Esophagus (tissue), 2 donors: ENCODE data around the gene ME1. TPM values are rescaled to one million over a fixed set of nuclear protein-coding genes. Genes with fewer than 3 reads are reported as not detected.
"Not testable (repeated sequence)": the region's sequence is repeated elsewhere in the genome, so short reads cannot be mapped to it uniquely, and the experiment has no call there.

ENCODE experiments used
- H3K27ac ChIP-seq, 2 donors: one replicate each; pipeline ENCODE4 v1.5.1; 2013; ENCODE audit warnings: low read depth in 2 of 2, mild to moderate bottlenecking in 2 of 2, inconsistent platforms in 1 of 2, low read length in 1 of 2, moderate library complexity in 1 of 2
- H3K27me3 ChIP-seq, 2 donors: one replicate each; pipeline ENCODE4 v1.6.1; 2013; ENCODE audit warnings: low read length in 2 of 2, control low read depth in 1 of 2, mild to moderate bottlenecking in 1 of 2; ENCODE audit not compliant: insufficient read depth in 2 of 2, control insufficient read depth in 1 of 2
- H3K36me3 ChIP-seq, 2 donors: one replicate each; pipeline ENCODE4 v1.6.1; 2013; ENCODE audit warnings: low read length in 1 of 2; ENCODE audit not compliant: control insufficient read depth in 2 of 2, insufficient read depth in 2 of 2
- H3K4me1 ChIP-seq, 2 donors: one replicate each; pipeline ENCODE4 v1.6.1; 2013; ENCODE audit warnings: low read length in 1 of 2; ENCODE audit not compliant: control insufficient read depth in 2 of 2, insufficient read depth in 2 of 2
- H3K4me3 ChIP-seq, 2 donors: one replicate each; pipeline ENCODE4 v1.5.1; 2013; ENCODE audit warnings: low read length in 2 of 2, mild to moderate bottlenecking in 2 of 2, low read depth in 1 of 2, moderate library complexity in 1 of 2
- H3K9me3 ChIP-seq, 2 donors: one replicate each; pipeline ENCODE4 v1.6.1; 2013; ENCODE audit warnings: mild to moderate bottlenecking in 2 of 2, low read depth in 1 of 2, low read length in 1 of 2, moderate library complexity in 1 of 2; ENCODE audit not compliant: control insufficient read depth in 2 of 2, insufficient read depth in 1 of 2
- WGBS, 2 donors: extraction: QIAGEN DNeasy Blood & Tissue Kit; methylation state at CpG; one replicate each; pipeline ENCODE4 v1.1.7; 2013; 5-methylcytosine and 5-hydroxymethylcytosine counted together
- polyA plus RNA-seq, 2 donors: library from polyadenylated mRNA; stranded (reverse); fragments of 200-250 nt; gene quantifications; one replicate each; pipeline ENCODE4 v1.2.3, GENCODE V29; 2013
- donor health status: healthy with polysubstance abuse.
- donor health status: Bipolar disorder and iron deficiency.

ME1 gene
- polyA plus RNA-seq, 2 donors = 17.4 to 19.2 TPM

DNA sequence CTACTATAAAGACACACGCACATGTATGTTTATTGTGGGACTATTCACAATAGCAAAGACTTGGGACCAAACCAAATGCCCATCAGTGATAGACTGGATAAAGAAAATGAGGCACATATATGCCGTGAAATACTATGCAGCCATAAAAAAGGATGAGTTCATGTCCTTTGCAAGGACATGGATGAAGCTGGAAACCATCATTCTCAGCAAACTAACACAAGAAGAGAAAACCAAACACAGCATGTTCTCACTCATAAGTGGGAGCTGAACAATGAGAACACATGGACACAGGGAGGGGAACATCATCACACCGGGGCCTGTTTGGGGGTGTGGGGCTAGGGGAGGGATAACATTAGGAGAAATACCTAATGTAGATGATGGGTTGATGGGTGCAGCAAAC is 174.1 kb downstream of the ME1 start:
- whole genome bisulfite sequencing, 2 donors = 95 to 97% methylated on average over 3 of the region's 3 CpGs
- H3K36me3 ChIP-seq, H3K4me3 ChIP-seq: not testable (repeated sequence)

DNA sequence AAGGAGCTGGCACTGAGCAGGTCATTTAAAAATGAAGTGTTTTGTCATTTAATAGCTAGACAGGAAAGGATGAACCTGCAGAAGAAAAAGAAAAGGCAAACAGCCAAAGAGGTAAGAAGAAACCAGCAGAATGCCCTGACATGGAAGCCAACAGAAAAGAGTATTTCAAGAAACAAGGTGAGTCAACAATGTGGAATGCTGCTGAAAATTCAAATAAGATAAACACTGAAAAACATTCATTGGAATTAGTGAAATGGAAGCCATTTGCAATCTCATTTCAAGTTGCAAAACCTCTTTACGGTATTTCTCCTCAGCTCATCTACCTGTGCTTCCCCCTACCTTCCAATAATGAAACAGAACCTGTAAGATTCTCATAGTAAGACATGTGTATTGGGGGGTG is 178.1 kb downstream of the ME1 start:
- no peak overlapping the region for H3K27ac ChIP-seq
- no peaks in the 10 kb centered on the region for H3K4me1 ChIP-seq
- H3K4me3 ChIP-seq = no peak overlapping the region
- no peaks in the 10 kb centered on the region for H3K9me3 ChIP-seq
- WGBS, 2 donors = 88 to 97% methylated on average over 1 of the region's 1 CpG
- H3K36me3 ChIP-seq = peaks cover 0 to 2% of the 10 kb centered on the region in 2 donors
- H3K27me3 ChIP-seq = no peaks in the 10 kb centered on the region

More for the DNA sequence above, 174.1 kb downstream of the ME1 start:
- not testable (repeated sequence) for H3K27me3 ChIP-seq, H3K9me3 ChIP-seq, H3K27ac ChIP-seq, H3K4me1 ChIP-seq

DNA sequence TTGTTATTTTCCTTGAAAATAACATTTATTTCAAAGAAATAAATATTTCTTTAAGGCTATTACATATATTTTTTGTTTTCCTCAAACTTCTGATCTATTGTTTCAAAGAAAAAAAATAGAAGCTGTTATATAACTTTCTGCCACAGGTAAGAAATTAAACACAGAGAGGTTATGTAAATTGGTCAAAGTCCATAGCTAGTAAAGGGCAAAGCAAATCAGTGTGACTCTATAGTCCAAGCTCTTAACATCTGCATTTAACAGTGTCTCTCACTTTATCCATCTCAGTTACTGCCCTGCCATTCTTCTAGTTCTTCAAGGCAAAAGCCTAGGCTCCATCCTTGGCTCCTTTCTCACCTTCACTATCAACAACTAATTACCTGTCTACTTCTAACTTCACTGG is 180.6 kb downstream of the ME1 start:
- Histone ChIP-seq H3K27me3 (no peaks in the 10 kb centered on the region), H3K4me1 (no peaks in the 10 kb centered on the region), H3K9me3 (no peaks in the 10 kb centered on the region), H3K27ac (no peak overlapping the region), H3K4me3 (no peak overlapping the region), H3K36me3 (peaks cover 0 to 2% of the 10 kb centered on the region in 2 donors)

DNA sequence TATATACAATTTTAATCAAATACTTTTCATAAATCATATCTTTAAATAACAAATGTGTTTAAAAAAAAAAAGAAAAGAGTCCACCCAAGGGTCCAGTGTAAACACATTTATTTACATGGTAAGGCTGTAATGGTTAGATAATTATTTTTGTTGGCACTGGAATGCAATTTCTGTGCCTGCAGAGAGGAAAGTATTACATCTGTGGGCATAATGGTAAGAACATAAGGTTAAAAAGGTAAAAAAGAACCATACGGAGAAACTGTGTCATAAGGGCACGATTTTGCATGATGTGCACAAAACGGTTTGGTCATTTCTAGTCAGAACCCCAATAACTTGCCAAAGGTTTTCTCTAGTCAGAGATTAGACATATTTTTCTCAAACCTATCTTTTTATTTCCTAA is 183.4 kb downstream of the ME1 start:
- WGBS, 2 donors = 76 to 78% methylated on average over 3 of the region's 3 CpGs
- H3K4me1 ChIP-seq = no peaks in the 10 kb centered on the region

DNA sequence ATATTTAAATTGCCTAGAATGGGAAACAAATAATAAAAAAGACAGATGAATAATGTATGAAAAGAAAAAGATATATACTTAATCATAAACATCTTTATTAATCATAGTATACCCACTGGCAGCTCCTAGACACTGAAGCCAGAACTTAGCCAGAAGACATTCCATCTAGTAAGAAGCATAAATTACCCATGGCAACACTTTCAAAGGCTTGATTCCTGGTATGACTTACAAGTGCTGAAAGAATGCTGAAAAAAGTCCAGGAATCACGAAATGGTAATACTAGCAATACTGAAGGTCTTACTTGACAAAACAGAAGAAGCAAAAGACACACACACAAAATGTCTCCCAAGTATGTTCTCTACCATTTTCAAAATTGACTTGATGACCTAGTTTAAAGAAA is 199.7 kb downstream of the ME1 start:
- Histone ChIP-seq H3K36me3 (peaks cover 0 to 4% of the 10 kb centered on the region in 2 donors), H3K27me3 (no peaks in the 10 kb centered on the region), H3K4me3 (no peak overlapping the region), H3K4me1 (no peaks in the 10 kb centered on the region), H3K27ac (no peak overlapping the region), H3K9me3 (no peaks in the 10 kb centered on the region)
- WGBS, 2 donors = 34 to 53% methylated on average over 1 of the region's 1 CpG

More for the DNA sequence above, 183.4 kb downstream of the ME1 start:
- Histone ChIP-seq H3K9me3 (no peaks in the 10 kb centered on the region), H3K36me3 (peaks cover 0 to 2% of the 10 kb centered on the region in 2 donors), H3K27ac (no peak overlapping the region), H3K4me3 (no peak overlapping the region), H3K27me3 (no peaks in the 10 kb centered on the region)

DNA sequence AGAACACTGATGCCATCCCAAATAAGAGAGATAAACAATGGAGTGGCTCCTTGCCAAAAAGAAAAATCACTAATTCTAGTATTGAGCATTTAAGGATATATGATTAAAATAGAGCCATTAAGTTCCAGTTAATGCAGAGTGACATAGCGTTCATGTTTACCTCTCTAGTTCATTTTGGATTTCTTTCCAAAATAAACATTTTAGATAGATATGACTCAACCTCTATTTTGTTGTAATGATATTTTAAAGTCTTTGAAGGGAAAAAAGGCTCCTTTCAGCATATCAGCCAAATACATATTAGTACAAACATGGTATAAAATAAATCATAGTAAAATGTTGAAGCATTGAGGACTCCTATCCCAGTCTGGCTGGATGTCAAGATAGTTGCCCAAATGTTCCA is 204.3 kb downstream of the ME1 start:
- H3K36me3 ChIP-seq = peaks cover 0 to 4% of the 10 kb centered on the region in 2 donors
- H3K27ac ChIP-seq = no peak overlapping the region
- 40 to 42% methylated on average over 1 of the region's 1 CpG for WGBS, 2 donors
- H3K4me1 ChIP-seq = no peaks in the 10 kb centered on the region
- no peaks in the 10 kb centered on the region for H3K9me3 ChIP-seq
- H3K27me3 ChIP-seq = no peaks in the 10 kb centered on the region
- H3K4me3 ChIP-seq = no peak overlapping the region

DNA sequence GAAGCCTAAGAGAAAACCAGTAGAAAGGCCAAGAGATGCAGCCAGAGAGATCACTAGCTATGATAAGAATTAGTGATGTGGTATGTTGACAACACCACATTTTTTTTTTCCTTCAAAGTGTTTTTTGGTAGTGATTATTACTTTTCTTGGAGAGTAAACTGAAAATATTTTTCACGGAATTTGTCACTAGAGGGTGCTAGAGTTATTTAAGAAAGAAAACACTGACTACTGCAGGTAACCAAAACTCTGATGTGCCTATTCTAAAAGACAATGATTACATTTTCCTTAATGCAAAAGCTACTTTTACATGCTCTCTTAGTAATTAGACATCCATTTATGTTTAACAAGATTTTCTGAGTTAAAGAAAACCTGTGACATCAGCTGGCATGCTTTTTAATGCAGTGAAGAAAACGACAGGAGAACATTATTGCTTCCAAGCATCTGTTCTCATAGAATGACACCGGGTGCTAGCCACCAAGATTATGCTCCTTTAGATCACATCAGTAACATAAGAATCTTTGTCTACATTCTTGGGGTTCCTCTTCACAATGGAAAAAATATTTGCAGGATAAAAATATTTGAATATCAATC is 208.9 kb downstream of the ME1 start:
- Histone ChIP-seq H3K4me3 (no peak overlapping the region), H3K27me3 (no peaks in the 10 kb centered on the region), H3K9me3 (no peaks in the 10 kb centered on the region), H3K27ac (no peak overlapping the region), H3K4me1 (no peaks in the 10 kb centered on the region), H3K36me3 (peaks cover 0 to 2% of the 10 kb centered on the region in 2 donors)
- 39 to 59% methylated on average over 3 of the region's 3 CpGs for WGBS, 2 donors

DNA sequence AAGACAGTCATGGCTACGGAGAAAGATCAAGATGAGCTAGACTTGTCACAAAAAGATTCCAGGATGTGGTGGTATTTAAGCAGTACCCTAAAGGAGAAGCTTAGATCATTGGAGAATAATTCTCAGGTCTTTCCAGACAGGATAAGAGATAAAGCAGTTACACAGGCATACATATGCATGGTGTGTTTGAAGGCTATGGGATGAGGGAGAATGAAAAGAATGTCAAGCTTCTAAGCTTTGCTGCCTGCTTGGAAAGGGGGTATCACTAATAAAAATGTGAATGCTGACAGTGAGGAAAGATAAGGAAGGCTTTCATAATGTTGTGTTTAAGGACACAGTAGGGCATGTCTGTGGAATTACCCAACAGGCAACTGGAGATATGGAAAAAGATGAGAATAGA is 209.6 kb downstream of the ME1 start:
- H3K27ac ChIP-seq = no peak overlapping the region
- 88 to 89% methylated on average over 1 of the region's 1 CpG for WGBS, 2 donors

DNA sequence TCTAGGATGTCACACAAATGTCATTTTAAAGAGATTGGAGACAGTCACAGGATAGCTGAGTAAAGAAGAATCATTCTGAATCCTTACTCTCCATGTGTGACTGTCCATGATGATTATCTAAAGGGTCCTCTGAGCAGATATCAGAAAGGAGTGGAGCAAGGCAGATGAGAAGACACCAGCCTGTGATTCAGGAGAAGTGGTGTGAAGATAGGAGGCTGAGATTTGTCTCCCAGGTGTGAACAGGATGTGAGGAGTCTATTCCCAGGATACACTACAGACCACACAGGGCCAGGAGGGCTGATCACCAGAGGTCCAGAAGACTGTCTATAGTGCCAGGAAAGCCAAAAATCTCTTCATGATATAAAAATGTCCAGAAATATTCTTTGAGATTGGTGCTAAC is 210.7 kb downstream of the ME1 start:
- Histone ChIP-seq H3K9me3 (no peaks in the 10 kb centered on the region), H3K27me3 (no peaks in the 10 kb centered on the region), H3K4me3 (no peak overlapping the region), H3K27ac (no peak overlapping the region), H3K4me1 (no peaks in the 10 kb centered on the region), H3K36me3 (peaks cover 0 to 2% of the 10 kb centered on the region in 2 donors)

More for the DNA sequence above, 209.6 kb downstream of the ME1 start:
- H3K9me3 ChIP-seq = no peaks in the 10 kb centered on the region
- no peak overlapping the region for H3K4me3 ChIP-seq
- H3K27me3 ChIP-seq = no peaks in the 10 kb centered on the region
- peaks cover 0 to 2% of the 10 kb centered on the region in 2 donors for H3K36me3 ChIP-seq
- H3K4me1 ChIP-seq = no peaks in the 10 kb centered on the region

DNA sequence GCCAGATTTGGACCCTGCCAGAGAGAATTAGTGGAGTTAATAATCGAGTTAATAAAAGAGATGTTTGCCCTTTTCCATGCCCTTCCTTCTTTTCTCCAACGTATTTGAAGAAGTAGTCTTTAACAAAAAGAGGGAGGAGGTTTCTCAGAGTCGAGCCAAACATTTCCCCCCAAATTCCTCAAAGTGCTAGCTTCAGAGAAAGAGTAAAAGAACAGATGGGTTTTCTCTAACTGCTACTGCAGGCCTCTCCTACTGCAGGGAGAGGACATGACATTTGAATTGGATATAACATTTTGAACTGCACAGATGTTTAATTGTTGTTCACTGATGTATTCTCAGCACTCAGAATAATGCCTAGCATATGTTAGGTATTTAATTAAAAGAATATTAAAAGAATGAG is 212.2 kb downstream of the ME1 start:
- WGBS, 2 donors = 42 to 44% methylated on average over 3 of the region's 3 CpGs
- Histone ChIP-seq H3K4me1 (no peaks in the 10 kb centered on the region), H3K9me3 (no peaks in the 10 kb centered on the region)

More for the DNA sequence above, 212.2 kb downstream of the ME1 start:
- Histone ChIP-seq H3K4me3 (no peak overlapping the region), H3K27ac (no peak overlapping the region), H3K27me3 (no peaks in the 10 kb centered on the region), H3K36me3 (peaks cover 0 to 2% of the 10 kb centered on the region in 2 donors)
